Natural killer cell treated with Interleukin-12 subunit alpha and Interleukin-12 subunit beta and Interleukin-15 and Interleukin-18, amount 100 ng/mL, for 72 hours (primary cell): Measurements from ENCODE around the gene TACC3. TPM values are rescaled to one million over a fixed set of nuclear protein-coding genes. Genes with fewer than 3 reads are reported as not detected.

ENCODE experiments used
- ATAC-seq, 2 donors: fragments of 150-1000 bp; cut with Tn5 transposase in 1 of 2; sonication (Bioruptor Pico), chemical (Tn5 transposase) in 1 of 2; 2 replicates each; pipeline ENCODE4 v1.10.0; 2021
- DNase-seq: peaks from one replicate; pipeline ENCODE4 v3.0.0; 2022; ENCODE audit warnings: low spot score
- H3K27ac Mint-ChIP-seq, 2 donors: 1 replicate in 1 of 2; 2 replicates in 1 of 2; pipeline ENCODE4 v1.8.0; 2022; ENCODE audit warnings: mixed read lengths in 2 of 2, mild to moderate bottlenecking in 1 of 2, moderate library complexity in 1 of 2
- H3K27me3 Mint-ChIP-seq, 2 donors: 1 replicate in 1 of 2; 2 replicates in 1 of 2; pipeline ENCODE4 v1.8.0; 2022; ENCODE audit warnings: mixed read lengths in 2 of 2
- H3K36me3 Mint-ChIP-seq: one replicate; pipeline ENCODE4 v1.8.0; 2022; ENCODE audit warnings: mixed read lengths
- H3K4me1 Mint-ChIP-seq, 2 donors: 1 replicate in 1 of 2; 2 replicates in 1 of 2; pipeline ENCODE4 v1.8.0; 2022; ENCODE audit warnings: low read depth in 2 of 2, mixed read lengths in 2 of 2, mild to moderate bottlenecking in 1 of 2
- H3K4me3 Mint-ChIP-seq: one replicate; pipeline ENCODE4 v1.8.0; 2022; ENCODE audit warnings: mixed read lengths
- H3K9me3 Mint-ChIP-seq: 2 replicates; pipeline ENCODE4 v1.8.0; 2022; ENCODE audit warnings: mixed read lengths
- total RNA-seq, 2 donors: library from RNA; stranded (reverse); gene quantifications; one replicate each; pipeline ENCODE4 v1.2.3, GENCODE V29; 2022

The TACC3 gene
- total RNA-seq, 2 donors from 2014 or later = 97.2 to 212 TPM

GRCh38 chr4:1750381-1751154 is 29.2 kb downstream of the TACC3 start:
- ATAC-seq = no peak
- no peak overlapping the region for H3K27ac Mint-ChIP-seq

DNA sequence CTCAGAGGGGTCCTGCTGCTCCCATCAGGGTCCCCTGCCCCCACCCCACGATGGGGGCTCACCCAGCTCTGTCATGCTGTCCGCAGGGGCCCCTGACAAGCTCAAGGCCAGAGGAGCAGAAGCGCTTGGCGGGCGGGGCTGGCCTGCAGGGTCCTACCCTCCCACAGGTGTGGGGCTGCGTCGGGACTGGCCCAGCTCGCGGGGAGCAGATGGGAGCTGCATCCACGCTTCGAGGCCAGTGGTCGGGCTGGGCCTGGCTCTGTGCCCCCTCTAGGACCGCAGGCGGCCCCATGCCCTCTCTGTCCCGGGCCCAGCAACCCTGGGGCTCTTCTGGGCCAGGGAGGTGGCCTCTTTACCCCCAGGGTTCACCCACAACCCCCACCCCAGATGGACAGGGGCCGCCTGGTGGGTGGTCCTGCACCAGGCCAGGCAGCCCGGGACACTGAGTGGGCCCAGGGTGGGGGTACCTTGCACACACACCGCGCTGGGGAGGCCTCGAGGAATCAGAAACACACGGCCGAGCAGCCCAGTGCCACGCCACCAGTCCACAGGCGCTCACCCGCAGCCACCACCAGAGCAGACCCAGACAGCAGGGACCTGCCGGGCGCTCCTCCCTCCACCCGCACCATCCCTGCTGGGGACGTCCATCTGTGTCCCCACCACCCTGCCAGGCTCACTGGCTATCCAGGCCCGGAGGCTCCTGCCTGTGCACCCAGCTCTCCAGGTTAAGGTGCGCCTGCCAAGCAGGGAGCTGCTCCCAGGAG is 30.0 kb downstream of the TACC3 start:
- H3K36me3 Mint-ChIP-seq = no peaks in the 10 kb centered on the region
- no peaks in the 10 kb centered on the region for H3K27me3 Mint-ChIP-seq
- H3K4me3 Mint-ChIP-seq = no peak overlapping the region
- no peak overlapping the region for H3K27ac Mint-ChIP-seq
- DNase-seq (no peak), ATAC-seq (no peak)
- no peaks in the 10 kb centered on the region for H3K9me3 Mint-ChIP-seq
- H3K4me1 Mint-ChIP-seq = no peaks in the 10 kb centered on the region

More at GRCh38 chr4:1750381-1751154, 29.2 kb downstream of the TACC3 start:
- no peaks in the 10 kb centered on the region for H3K27me3 Mint-ChIP-seq
- no peaks in the 10 kb centered on the region for H3K4me1 Mint-ChIP-seq
- H3K36me3 Mint-ChIP-seq = no peaks in the 10 kb centered on the region
- H3K4me3 Mint-ChIP-seq = no peak overlapping the region
- H3K9me3 Mint-ChIP-seq = no peaks in the 10 kb centered on the region
- DNase-seq = no peak

GRCh38 chr4:1751919-1752283 is 30.6 kb downstream of the TACC3 start:
- no peaks in the 10 kb centered on the region for H3K4me1 Mint-ChIP-seq
- no peaks in the 10 kb centered on the region for H3K36me3 Mint-ChIP-seq
- no peaks in the 10 kb centered on the region for H3K9me3 Mint-ChIP-seq
- DNase-seq (no peak), ATAC-seq (no peak)
- no peaks in the 10 kb centered on the region for H3K27me3 Mint-ChIP-seq
- no peak overlapping the region for H3K4me3 Mint-ChIP-seq
- no peak overlapping the region for H3K27ac Mint-ChIP-seq

GRCh38 chr4:1752284-1753041 is 31.1 kb downstream of the TACC3 start:
- no peak overlapping the region for H3K4me3 Mint-ChIP-seq

DNA sequence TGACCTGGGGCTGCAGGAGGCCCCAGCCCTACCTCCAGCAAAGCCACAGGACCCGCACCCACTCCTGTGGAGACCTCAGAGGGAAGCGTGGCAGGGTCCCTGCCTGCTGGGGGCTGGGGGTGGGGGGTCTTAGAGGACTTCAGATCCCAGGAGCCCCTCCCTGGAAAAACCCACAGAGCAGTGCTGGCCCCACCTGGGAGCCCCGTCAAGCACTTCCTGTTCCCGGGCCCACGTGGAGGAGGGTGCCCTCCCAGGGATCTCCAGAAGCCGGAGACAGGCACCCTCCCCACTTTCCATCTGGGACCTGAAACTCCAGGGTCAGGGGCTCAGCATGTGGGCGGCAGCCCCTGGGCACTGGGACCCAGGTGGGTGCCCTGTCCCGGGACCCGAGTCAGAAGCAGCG is 32.0 kb downstream of the TACC3 start:
- Mint-ChIP-seq H3K27me3 (no peaks in the 10 kb centered on the region), H3K9me3 (no peaks in the 10 kb centered on the region), H3K4me1 (no peaks in the 10 kb centered on the region), H3K4me3 (no peak overlapping the region), H3K36me3 (no peaks in the 10 kb centered on the region), H3K27ac (no peak overlapping the region)
- ATAC-seq (no peak), DNase-seq (no peak)

More at GRCh38 chr4:1752284-1753041, 31.1 kb downstream of the TACC3 start:
- Mint-ChIP-seq H3K4me1 (no peaks in the 10 kb centered on the region), H3K9me3 (no peaks in the 10 kb centered on the region), H3K27ac (no peak overlapping the region), H3K27me3 (no peaks in the 10 kb centered on the region), H3K36me3 (no peaks in the 10 kb centered on the region)
- DNase-seq = no peak
- ATAC-seq = peak; percentile 0 to 2

DNA sequence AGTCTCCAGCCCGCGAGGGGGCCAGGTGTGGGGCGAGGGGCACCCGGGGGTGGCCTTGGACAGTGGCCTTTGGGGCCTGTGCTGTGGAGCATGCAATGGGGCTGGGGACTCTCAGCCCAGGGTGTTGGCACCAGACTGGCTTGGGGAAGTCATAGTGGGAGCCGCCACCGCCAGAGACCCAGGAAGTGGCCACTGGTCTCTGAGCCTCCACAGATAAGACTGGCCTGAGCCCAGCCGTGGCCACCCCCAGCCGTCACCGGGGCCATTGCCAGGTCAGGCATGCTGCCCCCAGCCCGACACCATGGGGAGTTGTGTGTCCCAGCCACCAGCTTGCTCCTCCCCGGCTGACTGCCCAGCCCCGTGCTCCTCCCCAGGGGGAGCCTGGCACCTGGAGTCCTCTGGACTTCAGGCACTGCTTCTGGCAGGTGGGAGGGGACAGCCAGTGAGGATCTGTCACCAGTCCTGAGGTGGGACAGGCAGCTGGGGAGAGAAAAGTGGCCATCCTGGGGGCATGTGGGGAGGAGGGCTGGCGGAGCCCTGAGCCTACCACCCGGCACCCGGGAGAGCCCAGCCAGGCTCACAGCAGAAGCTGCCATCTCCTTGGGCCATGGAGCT is 32.5 kb downstream of the TACC3 start:
- no peak overlapping the region for H3K27ac Mint-ChIP-seq
- H3K4me3 Mint-ChIP-seq = no peak overlapping the region
- no peaks in the 10 kb centered on the region for H3K36me3 Mint-ChIP-seq

GRCh38 chr4:1754336-1754735 is 33.0 kb downstream of the TACC3 start:
- Mint-ChIP-seq H3K27me3 (no peaks in the 10 kb centered on the region), H3K27ac (no peak overlapping the region), H3K4me3 (no peak overlapping the region), H3K4me1 (no peaks in the 10 kb centered on the region), H3K36me3 (no peaks in the 10 kb centered on the region), H3K9me3 (no peaks in the 10 kb centered on the region)
- ATAC-seq (no peak), DNase-seq (no peak)

More for the DNA sequence above, 32.5 kb downstream of the TACC3 start:
- no peaks in the 10 kb centered on the region for H3K9me3 Mint-ChIP-seq
- H3K27me3 Mint-ChIP-seq = no peaks in the 10 kb centered on the region
- DNase-seq (no peak), ATAC-seq (no peak)
- no peaks in the 10 kb centered on the region for H3K4me1 Mint-ChIP-seq

GRCh38 chr4:1755297-1755696 is 34.0 kb downstream of the TACC3 start:
- Mint-ChIP-seq H3K4me3 (no peak overlapping the region), H3K36me3 (no peaks in the 10 kb centered on the region), H3K27me3 (no peaks in the 10 kb centered on the region), H3K27ac (no peak overlapping the region), H3K9me3 (no peaks in the 10 kb centered on the region), H3K4me1 (no peaks in the 10 kb centered on the region)
- ATAC-seq (no peak), DNase-seq (no peak)

DNA sequence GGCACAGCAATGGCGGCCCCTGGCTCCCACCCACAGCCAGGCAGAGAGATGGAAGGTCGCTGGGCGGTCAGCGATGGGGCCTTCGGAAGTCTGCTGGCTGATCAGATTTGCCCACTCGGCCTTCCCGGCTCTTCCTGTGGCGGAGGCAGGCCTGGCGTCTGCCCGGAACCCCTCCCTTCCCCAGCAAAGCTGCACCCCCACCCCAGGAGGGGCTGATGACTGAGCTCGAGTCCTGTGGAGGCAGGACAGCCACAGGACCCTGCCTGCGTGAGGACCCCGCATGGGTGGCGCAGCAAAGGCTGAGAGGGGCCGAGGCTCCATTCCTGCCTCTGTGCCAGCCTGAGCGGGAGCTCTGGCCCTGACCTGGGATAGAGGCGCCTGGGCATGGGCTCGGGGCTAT is 34.8 kb downstream of the TACC3 start:
- no peak for ATAC-seq
- Mint-ChIP-seq H3K27me3 (no peaks in the 10 kb centered on the region), H3K36me3 (no peaks in the 10 kb centered on the region), H3K27ac (no peak overlapping the region), H3K4me3 (no peak overlapping the region), H3K9me3 (no peaks in the 10 kb centered on the region), H3K4me1 (no peaks in the 10 kb centered on the region)
- DNase-seq = no peak

- no peak overlapping the region for H3K27ac Mint-ChIP-seq
- no peaks in the 10 kb centered on the region for H3K9me3 Mint-ChIP-seq
- no peaks in the 10 kb centered on the region for H3K4me1 Mint-ChIP-seq
- no peak for ATAC-seq
- no peak for DNase-seq
- no peak overlapping the region for H3K4me3 Mint-ChIP-seq
- H3K36me3 Mint-ChIP-seq = no peaks in the 10 kb centered on the region
- H3K27me3 Mint-ChIP-seq = no peaks in the 10 kb centered on the region
Observed at GRCh38 chr4:1756893-1757779, 35.8 kb downstream of the TACC3 start.

GRCh38 chr4:1757836-1758235 is 36.5 kb downstream of the TACC3 start:
- Mint-ChIP-seq H3K4me3 (no peak overlapping the region), H3K9me3 (no peaks in the 10 kb centered on the region), H3K27me3 (peaks cover 0 to 2% of the 10 kb centered on the region in 2 donors), H3K27ac (no peak overlapping the region), H3K36me3 (no peaks in the 10 kb centered on the region), H3K4me1 (no peaks in the 10 kb centered on the region)
- ATAC-seq (no peak), DNase-seq (no peak)

DNA sequence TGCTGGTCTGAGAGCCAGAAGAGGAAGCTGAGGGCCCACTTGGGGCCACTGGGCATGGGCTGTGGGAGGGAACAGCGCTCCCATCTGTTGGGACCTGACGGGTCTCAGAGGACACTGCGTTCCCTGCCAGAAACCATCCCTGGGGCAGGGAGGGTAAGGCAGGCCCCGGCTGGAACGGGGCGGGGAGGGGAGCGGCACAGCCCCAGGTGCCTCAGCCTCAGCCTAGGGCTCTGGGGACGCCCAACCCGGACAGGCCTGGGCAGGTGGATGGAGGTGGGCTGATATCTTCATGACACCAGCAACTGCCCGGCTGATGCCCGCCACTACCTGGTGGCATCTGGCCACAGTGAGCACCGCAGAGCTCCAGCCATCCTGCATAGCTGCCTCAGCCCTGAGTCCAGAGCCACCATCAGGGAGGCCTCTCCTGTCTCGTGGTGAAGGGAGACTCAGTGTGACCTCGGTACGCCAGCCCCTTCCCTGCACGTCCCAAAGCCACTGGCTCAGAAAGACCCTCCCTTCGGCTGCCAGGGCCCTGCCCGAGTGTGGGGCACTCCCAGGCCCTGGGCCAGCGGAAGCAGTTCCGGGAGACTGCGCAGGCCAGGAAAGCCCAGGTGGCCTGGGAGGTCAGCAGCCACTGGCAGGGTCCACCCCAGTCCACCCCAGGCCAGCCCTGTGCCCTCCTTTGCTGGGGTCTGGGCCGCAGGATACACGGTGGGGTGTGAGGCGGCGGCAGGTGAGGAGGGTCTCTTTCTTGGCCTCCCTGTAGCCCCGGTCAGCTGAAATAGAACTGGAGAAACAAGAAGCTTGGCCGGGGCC is 37.2 kb downstream of the TACC3 start:
- ATAC-seq = no peak

More for the DNA sequence above, 37.2 kb downstream of the TACC3 start:
- Mint-ChIP-seq H3K4me3 (no peak overlapping the region), H3K27me3 (peaks cover 0 to 2% of the 10 kb centered on the region in 2 donors), H3K27ac (no peak overlapping the region), H3K36me3 (no peaks in the 10 kb centered on the region), H3K4me1 (no peaks in the 10 kb centered on the region), H3K9me3 (no peaks in the 10 kb centered on the region)
- no peak for DNase-seq
